Right forelimb (tissue), 1 donor: ENCODE measurements around the gene RNASET2.
"Not testable (repeated sequence)": the region's sequence is repeated elsewhere in the genome, so short reads cannot be mapped to it uniquely, and the experiment has no call there.

ENCODE experiments used
- DNase-seq: peaks from one replicate; pipeline ENCODE4 v3.0.0-alpha.2; 2018

RNASET2 gene

GRCh38 chr6:166900130-166900708, 56.1 kb downstream of the RNASET2 start:
- DNase-seq, result no peak

DNA sequence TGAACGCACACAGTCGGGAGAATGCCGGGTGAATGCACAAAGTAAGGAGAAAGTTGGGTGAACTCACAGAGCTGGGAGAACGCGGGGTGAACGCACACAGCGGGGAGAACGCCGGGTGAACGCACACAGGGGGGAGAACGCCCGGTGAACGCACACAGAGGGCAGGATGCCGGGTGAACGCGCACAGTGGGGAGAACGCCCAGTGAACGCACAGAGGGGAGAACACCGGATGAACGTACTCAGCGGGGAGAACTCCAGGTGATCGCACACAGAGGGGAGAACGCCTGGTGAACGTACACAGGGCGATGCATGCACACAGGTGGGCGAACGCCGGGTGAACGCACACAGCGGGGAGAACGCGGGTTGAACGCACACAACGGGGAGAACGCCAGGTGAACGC, 57.4 kb downstream of the RNASET2 start:
- no peak for DNase-seq

DNA sequence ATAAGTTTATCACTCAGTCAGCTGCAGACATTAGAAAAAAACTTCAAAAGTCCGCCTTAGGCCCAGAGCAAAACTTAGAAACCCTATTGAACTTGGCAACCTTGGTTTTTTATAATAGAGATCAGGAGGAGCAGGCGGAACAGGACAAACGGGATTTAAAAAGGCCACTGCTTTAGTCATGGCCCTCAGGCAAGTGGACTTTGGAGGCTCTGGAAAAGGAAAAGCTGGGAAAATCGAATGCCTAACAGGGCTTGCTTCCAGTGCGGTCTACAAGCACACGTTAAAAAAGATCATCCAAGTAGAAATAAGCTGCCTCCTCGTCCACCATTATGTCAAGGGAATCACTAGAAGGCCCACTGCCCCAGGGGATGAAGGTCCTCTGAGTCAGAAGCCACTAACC, 61.7 kb downstream of the RNASET2 start:
- not testable (repeated sequence) for DNase-seq

DNA sequence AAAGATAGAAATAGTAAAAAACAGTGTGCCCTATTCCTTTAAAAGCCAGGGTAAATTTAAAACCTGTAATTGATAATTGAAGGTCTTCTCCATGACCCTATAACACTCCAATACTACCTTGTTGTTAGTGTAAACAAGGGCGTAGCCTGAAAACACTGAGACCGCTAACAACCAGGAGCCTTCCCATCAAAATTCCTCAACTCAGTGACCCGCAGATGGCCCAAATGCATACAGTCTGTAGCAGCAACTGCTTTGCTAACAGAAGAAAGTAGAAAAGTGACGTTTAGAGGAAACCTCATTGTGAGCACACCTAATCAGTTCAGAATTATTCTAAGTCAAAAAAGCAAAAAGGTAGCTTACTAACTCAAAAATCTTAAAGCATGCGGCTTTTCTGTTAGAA, 63.9 kb downstream of the RNASET2 start:
- DNase-seq, result not testable (repeated sequence)

GRCh38 chr6:166886773-166887172, 69.6 kb downstream of the RNASET2 start:
- DNase-seq, result not testable (repeated sequence)

- DNase-seq, result not testable (repeated sequence)
Measured at GRCh38 chr6:166884958-166885357, 71.4 kb downstream of the RNASET2 start.

DNA sequence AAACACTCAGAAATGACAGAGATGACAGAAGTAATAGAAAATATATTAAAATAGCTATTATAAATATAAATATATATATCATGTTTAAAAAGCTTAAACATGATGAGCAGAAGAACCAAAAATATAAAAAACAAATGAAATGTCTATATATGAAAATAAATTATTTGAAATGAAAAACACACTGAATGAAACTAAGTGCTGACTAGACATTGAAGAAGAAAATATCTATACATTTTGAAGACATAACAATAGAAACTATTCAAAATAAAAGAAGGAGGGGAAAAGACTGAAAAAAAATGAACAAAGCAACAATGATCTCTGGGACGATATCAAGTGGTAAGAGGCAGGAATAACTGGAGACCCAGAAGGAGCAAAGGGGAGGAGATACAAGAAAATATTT, 76.8 kb downstream of the RNASET2 start:
- no peak for DNase-seq
